GM19193 (cell line): ENCODE data around the gene HDDC3.

Source experiments
- POLR2A ChIP-seq: IDR thresholded peaks from 4 replicates; pipeline ENCODE4 v1.6.1; 2011; ENCODE audit not compliant: insufficient read depth, insufficient read length; ENCODE audit errors: extremely low read depth

The HDDC3 gene

DNA sequence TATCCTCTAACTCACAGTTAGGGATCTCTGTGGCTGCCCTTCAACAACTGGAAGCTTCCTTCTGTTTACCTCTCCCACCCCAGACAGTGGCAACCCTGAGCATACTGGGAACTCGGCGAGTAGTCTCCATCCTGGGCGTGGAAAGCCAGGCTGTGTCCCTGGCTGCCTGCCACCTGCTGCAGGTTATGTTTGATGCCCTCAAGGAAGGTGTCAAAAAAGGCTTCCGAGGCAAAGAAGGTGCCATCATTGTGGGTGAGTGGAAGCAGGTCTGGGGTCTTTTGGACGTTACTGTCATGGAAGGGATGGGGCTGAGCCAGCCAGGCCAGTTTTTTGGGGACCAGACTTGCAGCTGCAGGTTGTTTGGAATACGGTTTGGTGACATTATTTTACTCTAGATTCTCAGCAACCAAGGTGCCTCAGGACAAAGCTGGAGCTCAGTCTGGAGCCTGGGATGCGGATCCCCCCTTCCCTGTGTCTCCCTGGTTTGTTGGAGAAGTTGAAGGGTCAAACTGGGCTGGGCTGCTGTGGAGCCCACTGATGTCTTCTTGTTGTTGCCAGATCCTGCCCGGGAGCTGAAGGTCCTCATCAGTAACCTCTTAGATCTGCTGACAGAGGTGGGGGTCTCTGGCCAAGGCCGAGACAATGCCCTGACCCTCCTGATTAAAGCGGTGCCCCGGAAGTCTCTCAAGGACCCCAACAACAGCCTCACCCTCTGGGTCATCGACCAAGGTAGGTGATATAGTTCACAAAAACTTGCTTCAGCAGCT lies 10.2 kb upstream of the HDDC3 start:
- no peak for TF ChIP-seq POLR2A

DNA sequence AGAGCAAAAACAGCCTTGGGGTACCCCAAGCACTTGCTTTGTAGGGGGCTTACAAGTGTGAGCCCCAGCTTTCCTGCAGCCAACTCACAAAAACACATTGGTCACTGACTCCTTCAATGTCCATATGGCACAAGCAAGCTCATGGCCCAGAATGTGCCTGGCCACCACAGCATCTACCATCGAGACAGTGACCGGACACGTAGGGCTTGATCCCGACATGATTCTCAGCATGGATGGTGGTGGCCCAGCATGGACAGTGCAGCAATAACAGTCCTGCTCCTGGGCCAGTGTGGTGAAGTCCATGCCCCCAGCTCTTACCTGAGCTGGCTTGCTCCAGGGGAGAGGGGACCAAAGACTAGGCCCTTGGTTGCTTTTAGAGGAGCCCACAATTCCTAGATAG lies 8.7 kb upstream of the HDDC3 start:
- TF ChIP-seq POLR2A: no peak

DNA sequence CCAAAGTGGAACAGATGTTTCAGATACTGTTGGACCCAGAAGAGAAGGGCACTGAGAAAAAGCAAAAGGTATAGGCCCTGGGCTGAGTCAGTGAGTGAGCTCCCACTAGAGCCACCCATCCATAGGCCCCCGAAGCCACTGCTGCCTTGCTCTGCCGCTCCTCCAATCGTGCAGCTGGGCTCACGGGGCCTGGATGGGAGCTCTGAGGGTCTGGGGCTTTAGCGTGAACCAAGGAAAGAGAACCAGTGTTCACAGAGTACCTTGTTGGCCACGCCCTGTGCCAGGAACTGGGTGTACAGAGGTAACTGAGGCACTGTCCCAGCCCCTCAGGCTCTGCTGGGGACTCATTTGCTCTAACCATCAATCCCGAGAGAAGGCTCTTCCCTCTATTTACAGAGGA lies 7.4 kb upstream of the HDDC3 start:
- TF ChIP-seq POLR2A: no peak

DNA sequence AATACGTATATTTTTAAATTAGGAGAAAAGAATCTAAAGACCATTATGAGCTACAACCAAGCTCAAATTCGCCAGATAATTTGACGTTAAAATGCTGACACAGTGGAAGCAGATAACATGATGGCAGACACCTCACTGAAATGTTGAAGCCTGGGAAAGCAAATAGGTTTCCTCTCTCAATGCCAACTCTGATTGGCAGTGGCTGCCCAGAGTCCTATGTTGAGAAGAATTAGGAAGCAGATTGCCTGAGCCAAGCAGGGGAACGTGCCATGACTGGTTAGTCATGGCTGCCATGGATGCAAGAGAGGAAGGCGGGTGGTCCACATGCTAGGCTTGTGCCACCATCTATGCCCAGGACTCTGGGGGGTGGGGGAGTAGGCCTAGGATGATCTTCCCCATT lies 5.9 kb upstream of the HDDC3 start:
- no peak for TF ChIP-seq POLR2A

DNA sequence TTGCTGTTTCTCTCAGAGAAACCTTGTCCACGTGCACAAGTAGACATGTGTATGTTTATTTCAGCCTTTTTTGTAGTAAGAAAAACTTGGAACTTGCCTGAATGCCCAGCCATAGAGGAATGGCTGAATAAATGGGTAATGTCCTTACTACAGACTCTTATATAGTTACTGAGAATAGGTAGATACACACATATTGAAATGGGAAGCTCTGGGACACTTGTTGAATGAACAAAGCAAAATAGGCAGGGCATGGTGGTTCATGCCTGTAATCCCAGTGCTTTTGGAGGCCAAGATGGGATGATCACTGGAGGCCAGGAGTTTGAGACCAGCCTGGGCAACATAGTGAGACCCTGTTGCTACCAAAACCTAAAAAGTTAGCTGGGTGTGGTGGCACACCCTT lies 4.5 kb upstream of the HDDC3 start:
- no peak for TF ChIP-seq POLR2A

DNA sequence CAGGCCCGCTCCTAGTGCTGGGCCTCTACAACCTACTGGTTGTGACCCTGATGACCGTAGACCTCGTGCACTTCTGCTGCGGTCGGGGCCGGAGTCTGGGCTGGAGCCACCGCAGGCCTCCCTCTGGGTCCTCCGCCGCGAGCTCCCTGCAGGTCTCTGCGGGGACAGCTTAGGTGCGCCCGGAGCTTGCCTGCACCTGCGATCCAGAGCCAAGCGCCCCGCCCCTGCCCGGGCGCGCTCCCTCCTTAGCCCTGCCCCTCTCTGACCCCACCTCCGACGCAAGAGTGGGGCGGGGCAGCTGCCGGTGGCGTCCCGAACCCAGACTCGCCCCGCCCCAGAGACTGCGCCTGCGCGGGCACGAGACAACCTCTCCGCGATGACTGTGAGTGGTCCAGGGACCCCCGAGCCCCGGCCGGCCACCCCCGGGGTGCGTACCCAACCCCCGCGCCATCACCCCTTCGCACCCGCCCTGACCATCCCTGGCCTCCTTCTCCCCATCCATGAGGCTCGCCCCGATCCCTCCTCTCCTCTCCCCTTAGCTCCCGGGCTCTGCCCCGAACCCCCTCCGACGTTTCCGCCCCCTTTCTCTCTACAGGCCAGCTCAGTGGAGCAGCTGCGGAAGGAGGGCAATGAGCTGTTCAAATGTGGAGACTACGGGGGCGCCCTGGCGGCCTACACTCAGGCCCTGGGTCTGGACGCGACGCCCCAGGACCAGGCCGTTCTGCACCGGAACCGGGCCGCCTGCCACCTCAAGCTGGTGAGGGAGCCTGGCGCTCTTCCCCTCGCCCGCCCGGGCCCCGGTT lies 2.8 kb upstream of the HDDC3 start, which contains the start of gene UNC45A:
UNC45A (plus strand) TSS at position 337 of the 803 bp plus-strand sequence; CDS start at position 377, 40 bp downstream.
- peak; percentile 64 for TF ChIP-seq POLR2A

DNA sequence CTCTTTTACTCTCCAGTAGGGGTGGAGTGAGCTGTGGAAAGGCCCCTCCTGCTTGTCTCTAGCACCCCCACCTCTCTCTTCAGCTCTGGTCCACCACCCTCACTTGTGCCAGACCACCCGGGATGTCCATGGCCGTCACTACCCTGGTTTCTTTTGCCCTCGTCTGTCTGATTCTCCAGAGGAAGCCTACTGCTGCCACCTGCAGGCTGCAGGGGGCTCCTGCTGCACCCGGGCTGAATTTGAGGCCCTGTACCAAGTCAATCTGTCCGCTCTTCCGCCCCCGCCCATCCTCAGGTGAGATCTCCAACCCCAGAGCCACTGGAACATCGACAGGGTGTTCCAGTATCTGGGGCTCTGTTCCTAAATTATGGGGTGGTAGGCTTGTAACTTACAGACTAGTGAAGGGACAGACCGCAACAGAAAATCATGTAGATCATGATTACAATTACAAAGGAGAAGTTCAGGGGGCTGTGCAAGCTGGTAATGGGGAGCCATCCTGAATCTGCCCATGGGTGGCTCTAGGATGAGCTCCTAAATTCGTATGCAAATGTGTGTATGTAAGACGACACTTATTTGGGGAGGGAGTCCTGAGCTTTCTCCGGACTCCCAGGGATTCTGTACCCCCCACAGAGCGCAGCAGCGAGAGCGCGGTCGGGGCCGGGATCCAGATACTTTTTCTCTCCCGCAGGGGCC lies 2.1 kb upstream of the HDDC3 start:
- no peak for TF ChIP-seq POLR2A

DNA sequence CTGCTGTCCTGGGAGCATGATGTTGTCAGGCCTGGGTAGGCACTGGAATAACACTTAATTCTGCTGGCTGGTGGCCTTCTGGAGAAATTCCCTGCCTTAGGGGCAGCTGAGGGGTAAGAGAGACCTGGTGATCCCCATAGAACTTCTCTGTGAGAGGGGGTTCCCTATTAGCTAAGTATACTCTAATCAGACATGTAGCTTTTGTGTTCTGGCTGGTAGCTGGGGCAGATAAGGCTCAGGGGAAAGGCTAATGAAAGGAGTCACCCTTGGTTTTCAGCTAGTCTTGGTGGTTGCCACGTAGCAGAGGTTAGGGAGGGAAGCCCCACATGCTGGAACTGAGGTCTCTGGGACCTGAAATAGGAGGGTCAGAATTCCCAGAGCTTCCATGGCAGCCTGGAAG lies 952 bp upstream of the HDDC3 start:
- no peak for TF ChIP-seq POLR2A

DNA sequence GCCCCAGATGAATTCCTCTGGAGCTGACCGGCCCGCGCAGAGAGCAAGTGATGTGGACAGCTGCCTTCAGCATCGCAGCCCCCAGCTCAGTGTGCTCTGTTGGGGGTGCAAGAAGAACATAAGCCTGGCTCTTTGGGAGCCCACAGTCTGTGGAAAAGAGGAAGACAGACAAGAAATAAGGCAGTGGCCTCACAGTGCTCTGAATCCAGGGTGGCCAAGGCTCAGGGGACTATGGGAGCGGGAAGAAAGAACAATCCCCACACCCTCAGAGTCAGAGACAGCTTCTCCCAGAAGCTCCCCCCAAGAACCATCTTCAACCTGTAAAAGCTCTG lies 277 bp upstream of the HDDC3 start:
- TF ChIP-seq POLR2A: no peak

DNA sequence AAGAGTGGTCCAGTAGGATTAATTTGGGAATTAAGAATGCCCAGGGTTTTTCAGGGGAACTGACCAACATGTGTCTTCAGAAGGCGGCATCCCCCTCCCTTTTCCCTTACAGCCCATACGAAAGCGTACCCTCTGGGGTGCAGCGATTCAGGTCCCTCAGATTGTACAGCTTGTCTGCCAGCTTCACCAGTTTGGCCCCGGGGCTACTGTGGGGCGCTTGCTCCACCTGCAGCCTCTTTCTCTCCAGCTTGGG lies 848 bp downstream of the HDDC3 start:
- TF ChIP-seq POLR2A: no peak

DNA sequence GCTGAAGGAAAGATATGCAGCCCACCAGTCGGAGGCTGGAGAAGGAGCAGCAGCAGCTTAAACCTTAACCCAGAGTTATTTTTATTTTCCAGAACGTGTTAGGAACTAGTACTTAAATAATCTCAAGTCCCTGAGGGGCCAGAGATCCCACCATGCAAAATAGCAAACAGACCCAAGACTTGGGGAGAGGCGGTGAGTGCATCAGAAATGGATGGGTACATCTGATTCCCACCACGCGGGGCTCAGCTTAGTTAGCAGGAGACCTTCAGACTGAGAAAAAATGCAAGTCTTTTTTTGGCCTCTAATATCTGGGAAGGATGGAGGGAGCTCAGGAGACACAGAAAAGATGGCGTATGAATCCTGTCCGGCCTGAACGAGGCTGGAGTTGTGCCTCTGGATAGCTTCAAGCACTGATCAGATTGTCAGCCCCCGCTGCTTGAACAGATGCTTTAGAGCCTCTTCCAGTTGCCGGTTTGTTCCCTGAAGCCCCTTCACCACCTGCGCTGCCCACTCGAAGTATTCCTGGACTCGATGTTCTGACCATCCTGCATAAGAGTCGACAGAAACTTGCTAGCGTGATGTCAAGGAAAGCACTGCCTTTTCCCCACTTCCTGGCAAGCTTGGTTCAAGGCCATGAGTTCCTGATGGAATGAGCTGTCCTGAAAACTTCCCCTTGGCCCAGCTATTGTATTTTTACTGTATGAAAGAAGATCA lies 1.3 kb downstream of the HDDC3 start:
- no peak for TF ChIP-seq POLR2A

DNA sequence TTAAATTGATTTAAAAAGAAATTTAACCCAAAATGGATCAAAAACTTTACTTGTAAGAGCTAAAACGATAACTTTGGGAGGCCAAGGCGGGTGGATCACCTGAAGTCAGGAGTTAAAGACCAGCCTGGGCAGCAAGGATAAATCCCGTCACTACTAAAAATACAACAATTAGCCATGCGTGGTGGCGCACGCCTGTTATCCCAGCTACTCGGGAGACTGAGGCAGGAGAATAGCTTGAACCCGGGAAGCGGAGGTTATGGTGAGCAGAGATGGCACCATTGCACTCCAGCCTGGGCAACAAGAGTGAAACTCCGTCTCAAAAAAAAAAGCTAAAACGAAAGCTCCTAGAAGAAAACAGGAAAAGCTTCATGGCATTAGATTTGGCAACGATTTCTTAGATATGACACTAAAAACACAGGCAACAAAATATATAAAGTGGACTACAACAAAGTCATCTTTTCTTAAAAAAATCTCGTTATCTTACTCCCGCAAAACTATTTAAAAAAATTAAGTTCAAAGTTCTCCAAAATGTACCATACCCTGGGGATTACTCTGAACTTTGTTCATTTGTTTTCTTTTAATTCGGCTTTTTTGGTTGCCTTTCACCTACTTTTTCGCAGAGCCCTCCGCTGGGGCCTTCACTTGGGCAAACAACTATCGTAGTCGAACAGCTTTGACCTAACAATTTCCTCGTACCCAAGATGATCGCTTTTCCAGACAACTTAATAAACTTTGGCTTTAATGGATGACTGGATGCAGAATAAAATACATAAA lies 2.9 kb downstream of the HDDC3 start:
- no peak for TF ChIP-seq POLR2A

DNA sequence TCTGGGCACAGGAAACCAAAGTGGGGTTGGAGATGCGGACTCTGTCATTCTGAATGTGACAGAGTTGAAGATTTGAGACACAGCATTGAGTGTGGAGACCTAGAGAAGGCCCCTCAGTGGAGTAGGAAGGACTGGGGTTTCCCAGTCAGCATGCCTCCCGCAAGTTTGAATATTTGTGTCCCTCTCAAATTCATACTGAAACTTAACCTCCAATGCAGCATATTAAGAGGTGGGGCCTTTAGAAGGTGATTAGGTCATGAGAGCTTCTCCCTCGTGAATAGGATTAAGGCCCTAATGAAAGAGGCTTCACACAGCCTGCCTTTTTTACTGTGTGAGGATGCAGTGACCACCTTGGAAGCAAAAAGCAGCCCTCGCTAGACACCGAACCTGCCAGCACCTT lies 8.0 kb downstream of the HDDC3 start:
- TF ChIP-seq POLR2A: no peak

DNA sequence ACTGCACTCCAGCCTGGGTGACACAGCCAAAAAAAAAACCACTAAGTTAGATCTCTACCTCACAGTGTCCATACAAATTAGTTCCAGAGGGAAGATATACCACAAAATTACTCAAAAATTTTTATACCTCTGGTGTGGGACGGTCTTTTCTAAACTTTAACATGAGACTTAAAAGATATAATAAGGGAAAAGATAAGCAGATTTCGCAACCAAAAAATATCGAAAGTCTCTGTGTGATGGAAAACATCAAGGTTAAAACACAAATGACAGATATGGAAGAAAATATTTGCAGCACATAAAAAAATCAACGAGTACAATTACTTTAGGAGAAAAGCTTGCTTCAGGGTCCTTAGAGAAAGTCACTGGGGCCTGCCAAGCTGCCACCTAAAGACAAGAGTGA lies 10.5 kb downstream of the HDDC3 start:
- TF ChIP-seq POLR2A: no peak
